K562 (cell line): ENCODE measurements around the gene CDIPT. TPM values are rescaled to one million over a fixed set of nuclear protein-coding genes. Genes with fewer than 3 reads are reported as not detected.

ENCODE experiments used
- CAMTA2 ChIP-seq: fragments of 250-450 bp; sonication (Bioruptor Pico); conservative IDR thresholded peaks from 2 replicates; pipeline ENCODE4 v1.5.1; 2022
- CBX5 ChIP-seq: IDR thresholded peaks from 2 replicates; pipeline ENCODE4 v1.6.1; 2014; ENCODE audit warnings: low read depth, borderline replicate concordance
- CTCF ChIP-seq, 3 experiments: IDR thresholded peaks in 2 of 3; conservative IDR thresholded peaks in 1 of 3; 2 replicates each; pipeline ENCODE4 v1.5.1; 2011 to 2012; ENCODE audit warnings: low read length in 3 of 3, mild to moderate bottlenecking in 3 of 3, control low read depth in 2 of 3, improper control_type of control experiment in 1 of 3, inconsistent platforms in 1 of 3, low read depth in 1 of 3, mixed read lengths in 1 of 3, moderate library complexity in 1 of 3; ENCODE audit not compliant: insufficient read depth in 2 of 3
- EHMT2 ChIP-seq: fragments of 450-650 bp; IDR thresholded peaks from 2 replicates; pipeline ENCODE4 v1.6.1; 2018; ENCODE audit warnings: antibody characterized with exemption
- ETS1 ChIP-seq: conservative IDR thresholded peaks from 2 replicates; pipeline ENCODE4 v1.6.1; 2011; ENCODE audit warnings: low read depth, mild to moderate bottlenecking, low read length; ENCODE audit not compliant: control insufficient read depth
- FOXP4 ChIP-seq: sonication (generic); formaldehyde crosslinking; IDR thresholded peaks from 2 replicates; pipeline ENCODE4 v1.8.0; 2022; ENCODE audit warnings: mild to moderate bottlenecking, missing genetic modification reagents, borderline replicate concordance
- HIVEP1 ChIP-seq: fragments of 250-450 bp; sonication (Bioruptor Pico); IDR thresholded peaks from 2 replicates; pipeline ENCODE4 v1.4.0; 2020; ENCODE audit warnings: mild to moderate bottlenecking
- KDM4B ChIP-seq, 2 experiments: fragments of 450-650 bp in 1 of 2; sonication (generic) in 1 of 2; IDR thresholded peaks; 2 replicates each; pipeline ENCODE4 v1.6.1; 2016 to 2017; ENCODE audit warnings: borderline replicate concordance in 2 of 2, antibody characterized with exemption in 1 of 2, low read depth in 1 of 2, mild to moderate bottlenecking in 1 of 2
- MITF ChIP-seq: IDR thresholded peaks from 2 replicates; pipeline ENCODE4 v1.6.1; 2014; ENCODE audit warnings: antibody characterized with exemption
- MTA2 ChIP-seq: fragments of 450-650 bp; IDR thresholded peaks from 2 replicates; pipeline ENCODE4 v1.6.1; 2016; ENCODE audit warnings: low read depth
- NUFIP1 ChIP-seq: fragments of 450-650 bp; IDR thresholded peaks from 2 replicates; pipeline ENCODE4 v1.6.1; 2018; ENCODE audit not compliant: partially characterized antibody
- SAFB ChIP-seq: fragments of 200-400 bp; formaldehyde crosslinking; IDR thresholded peaks from 2 replicates; pipeline ENCODE4 v1.6.1; 2017; ENCODE audit warnings: low read depth, low read length, borderline replicate concordance
- SIRT6 ChIP-seq: IDR thresholded peaks from one replicate; pipeline ENCODE4 v1.6.1; 2012; ENCODE audit warnings: low read depth, mild to moderate bottlenecking, control low read depth, inconsistent platforms, low read length, moderate library complexity
- SMARCA5 ChIP-seq: fragments of 450-650 bp; IDR thresholded peaks from 2 replicates; pipeline ENCODE4 v1.6.1; 2016
- SREBF2 ChIP-seq: sonication (generic); formaldehyde crosslinking; IDR thresholded peaks from 2 replicates; pipeline ENCODE4 v1.4.0; 2020; ENCODE audit warnings: mild to moderate bottlenecking, missing genetic modification reagents
- SRF ChIP-seq, 2 experiments: fragments of 250-450, 450-650 bp in 1 of 2; sonication (Bioruptor Pico) in 1 of 2; sonication (generic) in 1 of 2; formaldehyde crosslinking; IDR thresholded peaks; 2 replicates each; pipeline versions ENCODE4 v1.5.0 to v1.5.1; 2020 to 2022; ENCODE audit warnings: mild to moderate bottlenecking in 1 of 2, missing genetic modification reagents in 1 of 2
- ZBTB5 ChIP-seq: fragments of 450-650 bp; IDR thresholded peaks from 2 replicates; pipeline ENCODE4 v1.6.1; 2017; ENCODE audit warnings: antibody characterized with exemption
- ZNF23 ChIP-seq: fragments of 250-450 bp; sonication (Bioruptor Pico); IDR thresholded peaks from 2 replicates; pipeline ENCODE4 v1.4.0; 2020; ENCODE audit warnings: mild to moderate bottlenecking
- ZNF431 ChIP-seq: sonication (generic); formaldehyde crosslinking; IDR thresholded peaks from 2 replicates; pipeline ENCODE4 v1.8.0; 2022; ENCODE audit warnings: mild to moderate bottlenecking, missing genetic modification reagents
- polyA plus RNA-seq, 8 experiments: library from polyadenylated mRNA; depleted of rRNA in 4 of 8; stranded (reverse) in 5 of 8; unstranded in 3 of 8; fragments of >200 nt; fragmentation: Nextera tagmentation in 2 of 8; fragmentation: Illumina TruSeq in 1 of 8; extraction: Ambion mirVana in 2 of 8; extraction: Trizol in 1 of 8; gene quantifications; 2 replicates each; pipeline versions ENCODE4 v1.2.1 to v1.2.3, GENCODE V29; 2011 to 2014; ENCODE audit warnings: inconsistent platforms in 1 of 8, missing spikeins in 1 of 8
- total RNA-seq, 7 experiments: library from RNA; depleted of rRNA in 6 of 7; stranded (reverse); fragments of >200 nt in 6 of 7; fragmentation: Illumina TruSeq in 2 of 7; extraction: Trizol in 2 of 7; gene quantifications; 2 replicates each; pipeline versions ENCODE4 v1.2.1 to v1.2.3, GENCODE V29; 2011 to 2021; ENCODE audit warnings: low replicate concordance in 1 of 7

The CDIPT gene
- total and polyA plus RNA-seq, 9 of the 15 experiments (the other 6 are each of a cell fraction or from before 2014, with no cell fraction given): 1.3 to 37.0 (median 23.0) TPM

GRCh38 chr16:29815793-29816693 lies 47.0 kb downstream of the CDIPT start, which contains the start of gene PAGR1 (continued):
- TF ChIP-seq MITF (0 out of 2 replicates have a peak, but pooled peaks have one; percentile 33), MTA2 (no peak; the same call in 1 of the 2 replicates), ETS1 (peak; percentile 65), CAMTA2 (CRISPR knock-in tag) (no peak), ZNF23 (CRISPR knock-in tag) (0 out of 2 replicates have a peak, but pooled peaks have one; percentile 45), SMARCA5 (no peak), ZNF431 (CRISPR knock-in tag) (no peak), SIRT6 (no peak), HIVEP1 (CRISPR knock-in tag) (peak; percentile 75; the same call in 1 of the 2 replicates), CBX5 (no peak; the same call in 1 of the 2 replicates), SRF (CRISPR knock-in tag; IDR thresholded peaks at IDR 0.05) (peak in 1 of 2 experiments; percentile 71; a peak in 2 of 4 replicates), NUFIP1 (no peak), SREBF2 (CRISPR knock-in tag) (no peak), EHMT2 (no peak), ZBTB5 (peak; percentile 59; the same call in 1 of the 2 replicates), CTCF (IDR thresholded peaks at IDR 0.05 in 2 of 3, conservative IDR thresholded peaks at IDR 0.05 in 1 of 3; ENCODE audit: insufficient read depth in 2 of 3, low read depth in 1 of 3, low read length in 3 of 3) (peak; percentile 87 to 93 (median 90)), SAFB (no peak), FOXP4 (CRISPR knock-in tag) (no peak), KDM4B (IDR thresholded peaks at IDR 0.05; ENCODE audit: borderline replicate concordance in 2 of 2, low read depth in 1 of 2) (no peak)
